MV-4-11 (cell line): ENCODE data around the gene CCN2.

ENCODE experiments used
- DNase-seq: peaks from one replicate; lab custom pipeline; 2025; lab: John Stamatoyannopoulos, UW

The CCN2 gene

GRCh38 chr6:131950767-131951575, at the start of gene CCN2:
Gene CCN2, minus strand, starts transcription at chr6:131951372. Its CDS starts 200 bp downstream, at chr6:131951172.
- no peak for DNase-seq

- DNase-seq, result no peak
Measured at GRCh38 chr6:132000296-132000695, 49.1 kb upstream of the CCN2 start.

GRCh38 chr6:131999545-132000146, 48.5 kb upstream of the CCN2 start:
- DNase-seq, result peak; percentile 61

GRCh38 chr6:131998255-131998982, 47.2 kb upstream of the CCN2 start:
- no peak for DNase-seq

- no peak for DNase-seq
Measured at GRCh38 chr6:131997429-131998153, 46.4 kb upstream of the CCN2 start.

- DNase-seq, result no peak
Measured at GRCh38 chr6:131995917-131996316, 44.7 kb upstream of the CCN2 start.

- DNase-seq, result no peak
Measured at GRCh38 chr6:131992557-131992956, 41.4 kb upstream of the CCN2 start.

- DNase-seq, result no peak
Measured at GRCh38 chr6:131989036-131989435, 37.9 kb upstream of the CCN2 start.

GRCh38 chr6:131982740-131983259, 31.6 kb upstream of the CCN2 start:
- peak; percentile 47 for DNase-seq

- DNase-seq, result no peak
Measured at GRCh38 chr6:131981624-131981978, 30.4 kb upstream of the CCN2 start.

- no peak for DNase-seq
Measured at GRCh38 chr6:131980791-131981623, 29.8 kb upstream of the CCN2 start.

- no peak for DNase-seq
Measured at GRCh38 chr6:131980338-131980790, 29.2 kb upstream of the CCN2 start.

GRCh38 chr6:131979515-131980337, 28.6 kb upstream of the CCN2 start:
- DNase-seq, result no peak

GRCh38 chr6:131978522-131978921, 27.4 kb upstream of the CCN2 start:
- DNase-seq, result no peak

GRCh38 chr6:131976545-131977061, 25.4 kb upstream of the CCN2 start:
- peak; percentile 29 for DNase-seq

GRCh38 chr6:131972741-131973140, 21.6 kb upstream of the CCN2 start:
- DNase-seq, result no peak

- no peak for DNase-seq
Measured at GRCh38 chr6:131970076-131970859, 19.1 kb upstream of the CCN2 start.

- no peak for DNase-seq
Measured at GRCh38 chr6:131968656-131969055, 17.5 kb upstream of the CCN2 start.

- DNase-seq, result no peak
Measured at GRCh38 chr6:131967948-131968347, 16.8 kb upstream of the CCN2 start.
